IMR-90 (cell line): ENCODE measurements around the gene USP24. TPM values are rescaled to one million over a fixed set of nuclear protein-coding genes. Genes with fewer than 3 reads are reported as not detected.

Source experiments
- ATAC-seq: fragments of 200-7000 bp; cut with Tn5 transposase; 2 replicates; pipeline ENCODE4 v1.9.1; 2020; ENCODE audit warnings: low read depth, mild to moderate bottlenecking, moderate library complexity
- BruUV-seq: library from RNA; stranded (reverse); fragments of 400-500 nt; replicated peaks from 2 replicates; lab custom pipeline; 2021; lab: Mats Ljungman, UMichigan
- CTCF ChIA-PET: fragments of 300-600 bp; formaldehyde crosslinking; extraction: SDS; loops from one replicate; lab custom pipeline; 2021; ENCODE audit warnings: antibody characterized with exemption; lab: Yijun Ruan, JAX
- POLR2A ChIA-PET: fragments of 300-600 bp; sonication (Branson Sonifier 250); formaldehyde crosslinking; loops from one replicate; lab custom pipeline; 2022; ENCODE audit warnings: antibody characterized with exemption; ENCODE audit not compliant: unreplicated experiment; lab: Charles Lee
- DNase-seq: peaks from one replicate; pipeline ENCODE4 v3.0.0; 2013
- H2AFZ ChIP-seq: replicated peaks from 2 replicates; pipeline ENCODE3; 2013; ENCODE audit warnings: low read length, mild to moderate bottlenecking; ENCODE audit not compliant: poor library complexity
- H2AK5ac ChIP-seq: 2 replicates; pipeline ENCODE4 v1.6.1; 2013; ENCODE audit warnings: low read depth, low read length, inconsistent platforms
- H2AK9ac ChIP-seq: replicated peaks from 2 replicates; pipeline ENCODE3; 2013; ENCODE audit warnings: mild to moderate bottlenecking, low read depth, low read length, moderate library complexity; ENCODE audit not compliant: poor library complexity
- H2BK120ac ChIP-seq: 2 replicates; pipeline ENCODE4 v1.6.1; 2013; ENCODE audit warnings: low read depth, low read length, inconsistent platforms
- H2BK15ac ChIP-seq: 3 replicates; pipeline ENCODE4 v1.6.1; 2013; ENCODE audit warnings: low read depth, low read length, inconsistent platforms
- H2BK20ac ChIP-seq: 2 replicates; pipeline ENCODE4 v1.6.1; 2013; ENCODE audit warnings: low read depth, mild to moderate bottlenecking, inconsistent platforms, low read length, moderate library complexity
- H2BK5ac ChIP-seq: 2 replicates; pipeline ENCODE4 v1.6.1; 2013; ENCODE audit warnings: mild to moderate bottlenecking, low read depth, low read length, inconsistent platforms; ENCODE audit not compliant: poor library complexity, severe bottlenecking
- H3K14ac ChIP-seq: replicated peaks from 2 replicates; pipeline ENCODE4 v1.6.1; 2013; ENCODE audit warnings: low read depth, low read length, inconsistent platforms
- H3K18ac ChIP-seq: 2 replicates; pipeline ENCODE4 v1.6.1; 2013; ENCODE audit warnings: low read depth, low read length, control low read depth
- H3K23ac ChIP-seq: 2 replicates; pipeline ENCODE4 v1.6.1; 2013; ENCODE audit warnings: low read depth, low read length, inconsistent platforms
- H3K27ac ChIP-seq: 2 replicates; pipeline ENCODE4 v1.5.1; 2013; ENCODE audit warnings: mild to moderate bottlenecking, control low read depth, low read length; ENCODE audit not compliant: insufficient read depth
- H3K27me3 ChIP-seq: 2 replicates; pipeline ENCODE4 v1.6.1; 2013; ENCODE audit warnings: low read length; ENCODE audit not compliant: control insufficient read depth, insufficient read depth
- H3K36me3 ChIP-seq: 2 replicates; pipeline ENCODE4 v1.6.1; 2013; ENCODE audit warnings: low read length, mixed read lengths; ENCODE audit not compliant: control insufficient read depth, insufficient read depth
- H3K4ac ChIP-seq: 2 replicates; pipeline ENCODE4 v1.6.1; 2013; ENCODE audit warnings: low read depth, low read length, inconsistent platforms
- H3K4me1 ChIP-seq: 2 replicates; pipeline ENCODE4 v1.6.1; 2013; ENCODE audit warnings: low read length, mixed read lengths; ENCODE audit not compliant: control insufficient read depth, insufficient read depth
- H3K4me2 ChIP-seq: 2 replicates; pipeline ENCODE4 v1.6.1; 2013; ENCODE audit warnings: low read depth, mild to moderate bottlenecking, control low read depth, low read length, moderate library complexity
- H3K4me3 ChIP-seq: 2 replicates; pipeline ENCODE4 v1.5.1; 2013; ENCODE audit warnings: low read depth, mild to moderate bottlenecking, control low read depth, low read length, moderate library complexity; ENCODE audit not compliant: insufficient read depth
- H3K56ac ChIP-seq: 2 replicates; pipeline ENCODE4 v1.6.1; 2013; ENCODE audit warnings: low read length, inconsistent platforms; ENCODE audit not compliant: insufficient read depth; ENCODE audit errors: extremely low read depth
- H3K79me1 ChIP-seq, 2 experiments: 2 replicates each; pipeline ENCODE4 v1.6.1; 2013; ENCODE audit warnings: low read length in 2 of 2, inconsistent platforms in 1 of 2, low read depth in 1 of 2
- H3K9ac ChIP-seq: 2 replicates; pipeline ENCODE4 v1.6.1; 2013; ENCODE audit warnings: low read depth, low read length, control low read depth
- H3K9me1 ChIP-seq: 2 replicates; pipeline ENCODE4 v1.6.1; 2013; ENCODE audit warnings: low read length, inconsistent platforms; ENCODE audit not compliant: insufficient read depth
- H3K9me3 ChIP-seq: 2 replicates; pipeline ENCODE4 v1.6.1; 2013; ENCODE audit warnings: low read length; ENCODE audit not compliant: control insufficient read depth, insufficient read depth
- H4K20me1 ChIP-seq: 2 replicates; pipeline ENCODE4 v1.6.1; 2013; ENCODE audit warnings: low read length, inconsistent platforms; ENCODE audit not compliant: insufficient read depth
- H4K5ac ChIP-seq: 2 replicates; pipeline ENCODE4 v1.6.1; 2013; ENCODE audit warnings: mild to moderate bottlenecking, low read depth, low read length, control low read depth
- H4K8ac ChIP-seq, 2 experiments: 2 replicates each; pipeline ENCODE4 v1.6.1; 2013; ENCODE audit warnings: low read depth in 2 of 2, low read length in 2 of 2, control low read depth in 1 of 2, inconsistent platforms in 1 of 2
- H4K91ac ChIP-seq: 2 replicates; pipeline ENCODE4 v1.6.1; 2013; ENCODE audit warnings: low read depth, low read length, inconsistent platforms; ENCODE audit not compliant: insufficient read depth
- BHLHE40 ChIP-seq: fragments of 150-350 bp; IDR thresholded peaks from 2 replicates; pipeline ENCODE4 v1.6.1; 2016; ENCODE audit warnings: mild to moderate bottlenecking, low read depth, low read length
- CEBPB ChIP-seq: IDR thresholded peaks from 2 replicates; pipeline ENCODE4 v1.6.1; 2012; ENCODE audit warnings: low read depth, low read length, improper control_type of control experiment
- CHD1 ChIP-seq: IDR thresholded peaks from 2 replicates; pipeline ENCODE4 v1.6.1; 2012; ENCODE audit warnings: low read depth, low read length, improper control_type of control experiment
- ELK1 ChIP-seq: fragments of 150-350 bp; IDR thresholded peaks from 2 replicates; pipeline ENCODE4 v1.6.1; 2016; ENCODE audit warnings: low read depth, mild to moderate bottlenecking, low read length, moderate library complexity, borderline replicate concordance
- FOS ChIP-seq: fragments of 150-350 bp; IDR thresholded peaks from 2 replicates; pipeline ENCODE4 v1.6.1; 2016; ENCODE audit warnings: low read depth, low read length
- MAFK ChIP-seq: IDR thresholded peaks from 2 replicates; pipeline ENCODE4 v1.6.1; 2012; ENCODE audit warnings: low read depth, low read length, improper control_type of control experiment
- MAZ ChIP-seq: IDR thresholded peaks from 2 replicates; pipeline ENCODE4 v1.6.1; 2012; ENCODE audit warnings: low read depth, mild to moderate bottlenecking, low read length, improper control_type of control experiment, moderate library complexity, borderline replicate concordance
- MXI1 ChIP-seq: IDR thresholded peaks from 2 replicates; pipeline ENCODE4 v1.6.1; 2012; ENCODE audit warnings: low read depth, mild to moderate bottlenecking, low read length, moderate library complexity, borderline replicate concordance
- RAD21 ChIP-seq: IDR thresholded peaks from 2 replicates; pipeline ENCODE4 v1.6.1; 2012; ENCODE audit warnings: low read length, improper control_type of control experiment
- RCOR1 ChIP-seq: IDR thresholded peaks from 2 replicates; pipeline ENCODE4 v1.6.1; 2012; ENCODE audit warnings: mild to moderate bottlenecking, low read length, improper control_type of control experiment; ENCODE audit not compliant: insufficient replicate concordance
- RFX5 ChIP-seq: IDR thresholded peaks from 2 replicates; pipeline ENCODE4 v1.8.0; 2012; ENCODE audit warnings: low read depth, mild to moderate bottlenecking, low read length, moderate library complexity
- SMC3 ChIP-seq: fragments of 150-350 bp; IDR thresholded peaks from 2 replicates; pipeline ENCODE4 v1.6.1; 2016; ENCODE audit warnings: low read depth, mild to moderate bottlenecking, antibody characterized with exemption, low read length, moderate library complexity
- WGBS, 2 experiments: methylation state at CpG; one replicate each; pipeline versions ENCODE4 v1.1.5 to v1.1.7; 2013; ENCODE audit warnings: missing lambda C conversion rate in 2 of 2; ENCODE audit not compliant: insufficient read length in 1 of 2; ENCODE audit errors: extremely low coverage in 2 of 2; 5-methylcytosine and 5-hydroxymethylcytosine counted together
- dilution Hi-C: fragments of 300-500 bp; cut with HindIII; formaldehyde crosslinking; loops from one replicate; pipeline ENCODE4 v1.14.3; 2018; ENCODE audit warnings: low sequenced_read_pairs; ENCODE audit not compliant: unreplicated experiment
- in situ Hi-C: fragments of 300-500 bp; cut with MboI; formaldehyde crosslinking; loops from 3 replicates; pipeline ENCODE4 v1.14.3; 2019; ENCODE audit warnings: low sequenced_read_pairs, inconsistent platforms, mixed read lengths
- intact Hi-C: fragments of 100-400 bp; cut with micrococcal nuclease; formaldehyde crosslinking; loops from 2 replicates; pipeline ENCODE4 v1.10.0; 2022
- polyA plus RNA-seq, 3 experiments: library from polyadenylated mRNA; depleted of rRNA; stranded (reverse); fragments of >200 nt; gene quantifications; 2 replicates each; pipeline ENCODE4 v1.2.3, GENCODE V29; 2012; ENCODE audit warnings: low replicate concordance in 1 of 3
- total RNA-seq: library from RNA; depleted of rRNA; stranded (reverse); fragments of >200 nt; gene quantifications from 2 replicates; pipeline ENCODE4 v1.2.3, GENCODE V29; 2012
- TF ChIP-seq, protein P1 (sequence below): fragments of 150-350 bp; IDR thresholded peaks from 2 replicates; pipeline ENCODE4 v1.6.1; 2017; ENCODE audit warnings: mild to moderate bottlenecking, antibody characterized with exemption, low read length, low read depth
- TF ChIP-seq, protein P2 (sequence below): conservative IDR thresholded peaks from 2 replicates; pipeline ENCODE4 v1.5.1; 2012; ENCODE audit warnings: mild to moderate bottlenecking, low read depth, low read length, improper control_type of control experiment

USP24 gene
- total and polyA plus RNA-seq, 2 of the 4 experiments (the other 2 are of a cell fraction), result 8.4 to 36.7 TPM

DNA sequence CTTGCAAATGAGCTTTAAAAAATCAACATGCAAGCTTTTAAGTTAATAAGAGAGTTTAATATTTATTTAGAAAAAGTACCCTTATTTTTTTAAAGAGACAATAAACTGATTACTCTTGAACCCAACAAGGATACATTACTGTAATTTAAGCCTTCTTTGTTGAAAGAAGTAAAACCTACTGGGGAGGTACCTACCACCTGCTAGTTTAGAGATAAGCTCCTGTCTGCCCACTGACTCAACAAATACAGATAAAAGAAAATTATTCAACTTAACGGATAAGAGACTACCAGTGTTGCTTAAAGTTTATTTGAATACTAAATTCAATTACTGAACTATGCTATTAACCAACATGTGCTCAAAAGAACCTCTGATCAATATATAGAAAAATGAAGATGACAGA is 23.1 kb downstream of the USP24 start:
- DNase-seq (no peak), ATAC-seq (no peak)
- Histone ChIP-seq H3K36me3 (peaks cover 1% of the 10 kb centered on the region; the same call in 1 of the 2 replicates), H2BK5ac (no peak overlapping the region), H2AK9ac (no peak overlapping the region), H4K8ac (no peak overlapping the region), H3K27ac (no peak overlapping the region), H3K27me3 (no peaks in the 10 kb centered on the region), H3K9ac (no peak overlapping the region), H3K56ac (no peak overlapping the region), H3K79me1 (peaks cover 30 to 67% of the 10 kb centered on the region in 2 experiments), H2BK15ac (no peak overlapping the region), H2BK20ac (no peak overlapping the region), H2AFZ (no peak overlapping the region), H2BK120ac (no peak overlapping the region), H3K4me2 (no peak overlapping the region), H3K9me3 (no peaks in the 10 kb centered on the region), H3K23ac (no peak overlapping the region), H3K18ac (no peak overlapping the region), H3K9me1 (peaks cover 8% of the 10 kb centered on the region; the same call in 1 of the 2 replicates), H3K4me3 (no peak overlapping the region), H3K14ac (no peak overlapping the region), H3K4me1 (peaks cover 7% of the 10 kb centered on the region), H4K20me1 (peaks cover 41% of the 10 kb centered on the region; the same call in 1 of the 2 replicates), H4K91ac (no peak overlapping the region), H2AK5ac (no peak overlapping the region), H3K4ac (no peak overlapping the region), H4K5ac (no peak overlapping the region)
- in situ Hi-C loops (no loop called here), intact Hi-C loops (loop anchor here (5.0 kb wide), 1 partner anchor 40 kb away; no protein-coding TSS in a partner anchor), dilution Hi-C loops (no loop called here)
- no TSS peak for BruUV-seq
- CTCF ChIA-PET, result no interaction called here
- no CpG with 5 or more reads among the region's 1 CpG for WGBS, 2 experiments
- POLR2A ChIA-PET, result interaction anchor here (0.6 kb wide), 1 partner anchor 85 kb away, joined by 4 read pairs; no protein-coding TSS in a partner anchor
- no peak for TF ChIP-seq ELK1
- TF ChIP-seq MAZ, result no peak
- TF ChIP-seq BHLHE40, result no peak
- TF ChIP-seq RAD21, result no peak
- no peak for TF ChIP-seq FOS
- TF ChIP-seq CHD1, result no peak
- TF ChIP-seq RCOR1, result no peak
- no peak for TF ChIP-seq RFX5
- TF ChIP-seq, protein P1, sequence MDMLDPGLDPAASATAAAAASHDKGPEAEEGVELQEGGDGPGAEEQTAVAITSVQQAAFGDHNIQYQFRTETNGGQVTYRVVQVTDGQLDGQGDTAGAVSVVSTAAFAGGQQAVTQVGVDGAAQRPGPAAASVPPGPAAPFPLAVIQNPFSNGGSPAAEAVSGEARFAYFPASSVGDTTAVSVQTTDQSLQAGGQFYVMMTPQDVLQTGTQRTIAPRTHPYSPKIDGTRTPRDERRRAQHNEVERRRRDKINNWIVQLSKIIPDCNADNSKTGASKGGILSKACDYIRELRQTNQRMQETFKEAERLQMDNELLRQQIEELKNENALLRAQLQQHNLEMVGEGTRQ, result no peak
- TF ChIP-seq CEBPB, result no peak
- TF ChIP-seq, protein P2, sequence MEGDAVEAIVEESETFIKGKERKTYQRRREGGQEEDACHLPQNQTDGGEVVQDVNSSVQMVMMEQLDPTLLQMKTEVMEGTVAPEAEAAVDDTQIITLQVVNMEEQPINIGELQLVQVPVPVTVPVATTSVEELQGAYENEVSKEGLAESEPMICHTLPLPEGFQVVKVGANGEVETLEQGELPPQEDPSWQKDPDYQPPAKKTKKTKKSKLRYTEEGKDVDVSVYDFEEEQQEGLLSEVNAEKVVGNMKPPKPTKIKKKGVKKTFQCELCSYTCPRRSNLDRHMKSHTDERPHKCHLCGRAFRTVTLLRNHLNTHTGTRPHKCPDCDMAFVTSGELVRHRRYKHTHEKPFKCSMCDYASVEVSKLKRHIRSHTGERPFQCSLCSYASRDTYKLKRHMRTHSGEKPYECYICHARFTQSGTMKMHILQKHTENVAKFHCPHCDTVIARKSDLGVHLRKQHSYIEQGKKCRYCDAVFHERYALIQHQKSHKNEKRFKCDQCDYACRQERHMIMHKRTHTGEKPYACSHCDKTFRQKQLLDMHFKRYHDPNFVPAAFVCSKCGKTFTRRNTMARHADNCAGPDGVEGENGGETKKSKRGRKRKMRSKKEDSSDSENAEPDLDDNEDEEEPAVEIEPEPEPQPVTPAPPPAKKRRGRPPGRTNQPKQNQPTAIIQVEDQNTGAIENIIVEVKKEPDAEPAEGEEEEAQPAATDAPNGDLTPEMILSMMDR, result no peak
- no peak for TF ChIP-seq SMC3
- no peak for TF ChIP-seq MAFK
- TF ChIP-seq MXI1, result no peak
